Peyer's patch (tissue), 4 donors: ENCODE measurements around the gene RELN.

Source experiments
- CTCF ChIP-seq, 6 experiments: fragments of 450-650 bp in 4 of 6; fragments of 200-600 bp in 2 of 6; sonication (generic) in 1 of 6; IDR thresholded peaks; one replicate each; pipeline ENCODE4 v1.5.1; 2017 to 2019; ENCODE audit warnings: antibody characterized with exemption in 6 of 6, mild to moderate bottlenecking in 3 of 6, moderate library complexity in 1 of 6
- POLR2A ChIP-seq, 2 donors: fragments of 450-650 bp; IDR thresholded peaks; one replicate each; pipeline ENCODE4 v1.5.1; 2017; ENCODE audit warnings: antibody characterized with exemption in 2 of 2, mild to moderate bottlenecking in 2 of 2, moderate library complexity in 2 of 2

- TF ChIP-seq POLR2A (IDR thresholded peaks at IDR 0.05): no peak
- TF ChIP-seq CTCF (IDR thresholded peaks at IDR 0.05): no peak
These were observed 65.3 kb downstream of the RELN start for GRCh38 chr7:103924184-103924583.
